Gastrocnemius medialis (tissue), 4 donors: Measurements from ENCODE around the gene UBA6. TPM values are rescaled to one million over a fixed set of nuclear protein-coding genes. Genes with fewer than 3 reads are reported as not detected.

Experiments
- total RNA-seq, 4 donors: library from RNA; depleted of rRNA; stranded (reverse); fragments of >200 nt; gene quantifications; one replicate each; pipeline versions ENCODE4 v1.1.0 to v1.2.3, GENCODE V29; 2016

Gene UBA6
- total RNA-seq, 4 donors from 2014 or later = 38.9 to 103 (median 46.3) TPM

Other genes starting within 250 kb of the UBA6 start
- gene CENPC, start 155.7 kb downstream of the UBA6 start, total RNA-seq = 10 to 100 TPM in 1 of 4 donors, 1 to 10 TPM in 3; 2.4 to 10.4 (median 5.2) TPM
- not detected for gene STAP1, start 142.4 kb downstream of the UBA6 start, total RNA-seq
- not detected for gene GNRHR, start 53.2 kb upstream of the UBA6 start, total RNA-seq
- gene TMPRSS11D, start 182.8 kb upstream of the UBA6 start, total RNA-seq = not detected